ENCODE results near the gene DLG2. TPM values are rescaled to one million over a fixed set of nuclear protein-coding genes. Genes with fewer than 3 reads are reported as not detected.

DLG2 gene
- total and polyA plus RNA-seq, 2 donors (not counting 3 experiments of a cell fraction or from before 2014, with no cell fraction given): 0.15 to 1.1 TPM

DNA sequence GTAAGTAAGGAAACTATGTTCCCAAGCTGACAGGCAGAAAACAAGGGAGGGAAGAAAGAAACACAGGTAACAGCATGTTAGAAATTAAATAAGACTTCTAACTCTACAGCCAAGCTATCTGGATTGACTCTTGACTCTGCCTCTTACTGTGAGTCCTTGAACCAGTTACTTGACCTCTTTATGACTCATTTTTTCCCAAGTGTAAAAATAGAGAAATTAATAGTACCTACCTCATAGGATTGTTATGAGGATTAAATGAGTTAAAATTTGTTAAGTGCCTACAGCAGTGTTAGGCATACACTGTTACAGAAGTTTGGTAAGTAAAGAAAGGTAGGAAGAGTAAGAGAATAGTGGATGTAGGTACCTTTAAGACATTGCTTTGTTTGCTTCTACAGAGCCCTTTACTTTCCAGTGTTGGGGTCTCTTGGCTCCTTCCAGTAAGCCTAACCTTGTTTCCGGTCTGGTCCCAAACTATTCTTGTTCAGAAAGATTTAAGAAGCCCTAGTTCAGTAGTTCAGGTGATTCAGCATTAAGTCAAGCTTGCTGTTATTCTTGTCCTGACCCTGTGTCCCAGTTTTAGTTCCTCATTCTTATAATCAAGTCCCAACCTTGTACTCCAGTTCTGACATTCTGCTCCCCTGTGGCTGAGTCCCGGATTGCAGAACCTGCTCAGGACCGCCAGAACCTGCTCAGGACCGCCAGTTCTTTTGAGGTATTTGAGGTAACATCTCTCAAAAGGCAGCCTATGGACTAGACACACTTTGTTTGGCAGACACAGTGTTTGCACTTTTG lies 1377.6 kb downstream of the DLG2 start:
- no peak overlapping the region for H3K9ac ChIP-seq (replicated peaks; ENCODE audit: extremely low read depth, insufficient read depth, low read length)
- no peak for FAIRE-seq
- no peaks in the 10 kb centered on the region for H3K9me1 ChIP-seq (replicated peaks; ENCODE audit: control insufficient read depth, extremely low read depth, insufficient read depth, low read length)
- H3K27ac ChIP-seq (ENCODE audit: insufficient read depth, low read depth, low read length): no peak overlapping the region
- H3K4me3 ChIP-seq (replicated peaks in 1 of 3; ENCODE audit: insufficient read depth in 1 of 3, low read depth in 1 of 3, low read length in 3 of 3): no peak overlapping the region
- intact Hi-C loops (cut with micrococcal nuclease): no loop called here
- no peaks in the 10 kb centered on the region for H3K36me3 ChIP-seq (ENCODE audit: control insufficient read depth in 2 of 2, extremely low read depth in 1 of 2, insufficient read depth in 2 of 2, low read length in 2 of 2)
- H2AFZ ChIP-seq (ENCODE audit: low read depth, low read length): no peak overlapping the region
- CTCF ChIA-PET: no interaction called here
- no peaks in the 10 kb centered on the region for H3K4me1 ChIP-seq (ENCODE audit: control insufficient read depth, extremely low read depth, insufficient read depth, low read length)
- DNase-seq (ENCODE audit: low read depth, low spot score): no peak
- H3K79me2 ChIP-seq (ENCODE audit: control insufficient read depth, insufficient read depth, low read length): no peaks in the 10 kb centered on the region
- no peaks in the 10 kb centered on the region for H4K20me1 ChIP-seq (replicated peaks; ENCODE audit: control insufficient read depth, extremely low read depth, insufficient read depth, low read length)
- POLR2A ChIA-PET: no interaction called here
- dilution Hi-C loops (cut with MboI; ENCODE audit: extremely low pct_ligation_motif_present, low sequenced_read_pairs): no loop called here
- TF ChIP-seq, protein P1, sequence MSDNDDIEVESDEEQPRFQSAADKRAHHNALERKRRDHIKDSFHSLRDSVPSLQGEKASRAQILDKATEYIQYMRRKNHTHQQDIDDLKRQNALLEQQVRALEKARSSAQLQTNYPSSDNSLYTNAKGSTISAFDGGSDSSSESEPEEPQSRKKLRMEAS (IDR thresholded peaks at IDR 0.05; ENCODE audit: insufficient read depth, insufficient read length): no peak
- TF ChIP-seq, protein P2, sequence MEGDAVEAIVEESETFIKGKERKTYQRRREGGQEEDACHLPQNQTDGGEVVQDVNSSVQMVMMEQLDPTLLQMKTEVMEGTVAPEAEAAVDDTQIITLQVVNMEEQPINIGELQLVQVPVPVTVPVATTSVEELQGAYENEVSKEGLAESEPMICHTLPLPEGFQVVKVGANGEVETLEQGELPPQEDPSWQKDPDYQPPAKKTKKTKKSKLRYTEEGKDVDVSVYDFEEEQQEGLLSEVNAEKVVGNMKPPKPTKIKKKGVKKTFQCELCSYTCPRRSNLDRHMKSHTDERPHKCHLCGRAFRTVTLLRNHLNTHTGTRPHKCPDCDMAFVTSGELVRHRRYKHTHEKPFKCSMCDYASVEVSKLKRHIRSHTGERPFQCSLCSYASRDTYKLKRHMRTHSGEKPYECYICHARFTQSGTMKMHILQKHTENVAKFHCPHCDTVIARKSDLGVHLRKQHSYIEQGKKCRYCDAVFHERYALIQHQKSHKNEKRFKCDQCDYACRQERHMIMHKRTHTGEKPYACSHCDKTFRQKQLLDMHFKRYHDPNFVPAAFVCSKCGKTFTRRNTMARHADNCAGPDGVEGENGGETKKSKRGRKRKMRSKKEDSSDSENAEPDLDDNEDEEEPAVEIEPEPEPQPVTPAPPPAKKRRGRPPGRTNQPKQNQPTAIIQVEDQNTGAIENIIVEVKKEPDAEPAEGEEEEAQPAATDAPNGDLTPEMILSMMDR (IDR thresholded peaks at IDR 0.05; ENCODE audit: extremely low read depth in 1 of 2, insufficient read depth in 1 of 2, low read depth in 1 of 2, low read length in 2 of 2): no peak
- TF ChIP-seq JUN (IDR thresholded peaks at IDR 0.05; ENCODE audit: borderline replicate concordance, insufficient read depth, insufficient read length, low read depth): no peak
- no peak for TF ChIP-seq POLR2AphosphoS5 (IDR thresholded peaks at IDR 0.05; ENCODE audit: insufficient read depth, low read depth, low read length)
- no peak for TF ChIP-seq GATA2 (IDR thresholded peaks at IDR 0.05; ENCODE audit: insufficient read depth, insufficient read length, low read depth, low read length)
- TF ChIP-seq EZH2 (IDR thresholded peaks at IDR 0.05; ENCODE audit: borderline replicate concordance, low read depth, low read length, severe bottlenecking): no peak
- TF ChIP-seq POLR2A (IDR thresholded peaks at IDR 0.05; ENCODE audit: low read depth, low read length): no peak
- TF ChIP-seq FOS (IDR thresholded peaks at IDR 0.05; ENCODE audit: borderline replicate concordance, insufficient read depth, low read length): no peak
- no peak for TF ChIP-seq MYC (IDR thresholded peaks at IDR 0.05; ENCODE audit: low read depth, low read length)
- H3K9me3 ChIP-seq (replicated peaks; ENCODE audit: control insufficient read depth, insufficient read depth, low read length): no peaks in the 10 kb centered on the region
- no peak overlapping the region for H3K4me2 ChIP-seq (ENCODE audit: insufficient read depth, low read length)
- no TSS peak for BruUV-seq (replicated peaks)
- H3K27me3 ChIP-seq (ENCODE audit: control insufficient read depth in 2 of 2, insufficient read depth in 2 of 2, low read length in 2 of 2): no peaks in the 10 kb centered on the region
